Stomach (tissue), 4 donors: ENCODE data around the gene SLC7A14.

Experiments
- POLR2A ChIP-seq, 4 donors: fragments of 450-650 bp; IDR thresholded peaks; one replicate each; pipeline ENCODE4 v1.6.1; 2016; ENCODE audit warnings: antibody characterized with exemption in 4 of 4, control low read depth in 2 of 4, mild to moderate bottlenecking in 1 of 4, moderate library complexity in 1 of 4
- POLR2AphosphoS5 ChIP-seq, 3 donors: sonication (generic); formaldehyde crosslinking; IDR thresholded peaks; one replicate each; pipeline ENCODE4 v1.6.1; 2016; ENCODE audit warnings: antibody characterized with exemption in 3 of 3
- TF ChIP-seq, protein P1 (sequence below), 7 experiments: fragments of 450-650 bp in 4 of 7; fragments of 200-600 bp in 3 of 7; sonication (generic) in 3 of 7; IDR thresholded peaks; one replicate each; pipeline ENCODE4 v1.5.1; 2016 to 2019; ENCODE audit warnings: antibody characterized with exemption in 7 of 7, control low read depth in 2 of 7, mild to moderate bottlenecking in 1 of 7

DNA sequence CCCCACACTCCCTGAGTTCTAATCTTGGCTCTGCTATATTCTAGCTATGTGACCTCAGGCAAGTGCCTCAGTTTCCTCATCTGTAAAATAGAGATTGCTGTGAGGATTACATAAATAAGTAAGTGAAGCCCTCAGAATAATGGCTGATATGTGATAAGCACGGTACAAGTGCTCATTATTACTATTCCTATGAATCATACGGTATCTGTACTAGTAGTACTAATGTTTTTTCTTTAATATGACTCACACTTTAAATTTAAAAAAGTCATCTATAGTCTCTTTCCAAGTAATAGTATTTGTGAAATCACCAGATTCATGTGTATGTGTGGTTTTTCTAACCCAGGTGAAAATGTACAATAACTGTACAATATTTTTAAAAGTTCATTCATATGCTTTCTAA, 108.5 kb downstream of the SLC7A14 start:
- TF ChIP-seq, protein P1, sequence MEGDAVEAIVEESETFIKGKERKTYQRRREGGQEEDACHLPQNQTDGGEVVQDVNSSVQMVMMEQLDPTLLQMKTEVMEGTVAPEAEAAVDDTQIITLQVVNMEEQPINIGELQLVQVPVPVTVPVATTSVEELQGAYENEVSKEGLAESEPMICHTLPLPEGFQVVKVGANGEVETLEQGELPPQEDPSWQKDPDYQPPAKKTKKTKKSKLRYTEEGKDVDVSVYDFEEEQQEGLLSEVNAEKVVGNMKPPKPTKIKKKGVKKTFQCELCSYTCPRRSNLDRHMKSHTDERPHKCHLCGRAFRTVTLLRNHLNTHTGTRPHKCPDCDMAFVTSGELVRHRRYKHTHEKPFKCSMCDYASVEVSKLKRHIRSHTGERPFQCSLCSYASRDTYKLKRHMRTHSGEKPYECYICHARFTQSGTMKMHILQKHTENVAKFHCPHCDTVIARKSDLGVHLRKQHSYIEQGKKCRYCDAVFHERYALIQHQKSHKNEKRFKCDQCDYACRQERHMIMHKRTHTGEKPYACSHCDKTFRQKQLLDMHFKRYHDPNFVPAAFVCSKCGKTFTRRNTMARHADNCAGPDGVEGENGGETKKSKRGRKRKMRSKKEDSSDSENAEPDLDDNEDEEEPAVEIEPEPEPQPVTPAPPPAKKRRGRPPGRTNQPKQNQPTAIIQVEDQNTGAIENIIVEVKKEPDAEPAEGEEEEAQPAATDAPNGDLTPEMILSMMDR (IDR thresholded peaks at IDR 0.05), result no peak
- no peak for TF ChIP-seq POLR2A (IDR thresholded peaks at IDR 0.05)
- TF ChIP-seq POLR2AphosphoS5 (IDR thresholded peaks at IDR 0.05), result no peak
